ENCODE measurements around the gene CLDN22.
"Not testable (repeated sequence)": the region's sequence is repeated elsewhere in the genome, so short reads cannot be mapped to it uniquely, and the experiment has no call there.

CLDN22 gene

DNA sequence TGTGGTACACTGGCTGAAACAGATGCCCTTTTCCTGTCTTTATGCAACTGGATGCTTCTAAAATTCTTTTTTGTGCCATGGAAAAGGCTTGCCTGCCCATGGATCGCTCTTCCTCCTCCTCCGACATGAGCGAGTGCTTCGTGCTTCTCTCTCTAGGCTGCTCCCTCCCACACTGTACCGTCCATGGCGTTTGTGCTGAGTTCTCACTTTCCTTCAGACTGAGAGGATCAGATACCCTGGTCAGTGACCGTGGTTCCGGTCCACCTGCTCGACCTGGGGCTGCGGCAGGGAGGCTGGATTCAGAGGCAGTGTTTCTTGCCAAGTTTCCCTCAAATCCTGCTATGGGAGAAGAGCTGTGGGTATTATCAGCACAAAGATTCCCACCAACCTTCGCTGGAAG lies 12.4 kb upstream of the CLDN22 start:
- Histone ChIP-seq H3K4me3 (ENCODE audit: low read length in 2 of 2) (no peak overlapping the region), H3K36me3 (ENCODE audit: control insufficient read depth in 2 of 2, insufficient read depth in 2 of 2, low read length in 2 of 2) (no peaks in the 10 kb centered on the region), H3K27me3 (ENCODE audit: control insufficient read depth in 1 of 2, insufficient read depth in 2 of 2, low read length in 2 of 2) (peaks cover 0 to 6% of the 10 kb centered on the region in 2 donors), H3K9me3 (ENCODE audit: control insufficient read depth in 2 of 2, low read length in 2 of 2) (peaks cover 0 to 3% of the 10 kb centered on the region in 2 donors), H3K9ac (ENCODE audit: low read length in 2 of 2) (no peak overlapping the region), H3K4me1 (ENCODE audit: control insufficient read depth, insufficient read depth, low read length) (no peaks in the 10 kb centered on the region), H3K27ac (ENCODE audit: low read length) (no peak overlapping the region)

DNA sequence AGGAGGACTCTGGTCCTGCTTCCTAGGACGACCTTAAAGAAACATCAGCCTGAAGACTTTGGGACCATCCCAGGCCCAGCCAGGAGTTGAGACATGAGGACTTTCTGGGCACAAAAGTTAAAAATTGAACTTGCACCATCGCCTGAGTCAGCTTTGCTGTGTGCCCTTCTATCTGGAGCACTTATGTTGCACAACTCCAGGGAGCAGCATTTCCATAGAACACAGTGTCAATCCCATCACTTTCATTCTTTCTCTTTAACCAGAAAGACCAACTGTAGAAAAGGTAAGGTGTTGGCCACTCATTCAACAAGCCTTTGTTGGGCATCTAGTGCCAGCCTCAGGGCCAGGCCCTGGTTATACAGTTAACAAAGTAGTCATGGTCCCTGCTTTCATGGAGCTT lies 10.8 kb upstream of the CLDN22 start:
- Histone ChIP-seq H3K27ac (ENCODE audit: low read length) (no peak overlapping the region), H3K4me1 (ENCODE audit: control insufficient read depth, insufficient read depth, low read length) (no peaks in the 10 kb centered on the region), H3K9me3 (ENCODE audit: control insufficient read depth in 2 of 2, low read length in 2 of 2) (peaks cover 0 to 7% of the 10 kb centered on the region in 2 donors), H3K9ac (ENCODE audit: low read length in 2 of 2) (no peak overlapping the region), H3K27me3 (ENCODE audit: control insufficient read depth in 1 of 2, insufficient read depth in 2 of 2, low read length in 2 of 2) (peaks cover 0 to 3% of the 10 kb centered on the region in 2 donors), H3K4me3 (ENCODE audit: low read length in 2 of 2) (no peak overlapping the region), H3K36me3 (ENCODE audit: control insufficient read depth in 2 of 2, insufficient read depth in 2 of 2, low read length in 2 of 2) (peaks cover 0 to 2% of the 10 kb centered on the region in 2 donors)

DNA sequence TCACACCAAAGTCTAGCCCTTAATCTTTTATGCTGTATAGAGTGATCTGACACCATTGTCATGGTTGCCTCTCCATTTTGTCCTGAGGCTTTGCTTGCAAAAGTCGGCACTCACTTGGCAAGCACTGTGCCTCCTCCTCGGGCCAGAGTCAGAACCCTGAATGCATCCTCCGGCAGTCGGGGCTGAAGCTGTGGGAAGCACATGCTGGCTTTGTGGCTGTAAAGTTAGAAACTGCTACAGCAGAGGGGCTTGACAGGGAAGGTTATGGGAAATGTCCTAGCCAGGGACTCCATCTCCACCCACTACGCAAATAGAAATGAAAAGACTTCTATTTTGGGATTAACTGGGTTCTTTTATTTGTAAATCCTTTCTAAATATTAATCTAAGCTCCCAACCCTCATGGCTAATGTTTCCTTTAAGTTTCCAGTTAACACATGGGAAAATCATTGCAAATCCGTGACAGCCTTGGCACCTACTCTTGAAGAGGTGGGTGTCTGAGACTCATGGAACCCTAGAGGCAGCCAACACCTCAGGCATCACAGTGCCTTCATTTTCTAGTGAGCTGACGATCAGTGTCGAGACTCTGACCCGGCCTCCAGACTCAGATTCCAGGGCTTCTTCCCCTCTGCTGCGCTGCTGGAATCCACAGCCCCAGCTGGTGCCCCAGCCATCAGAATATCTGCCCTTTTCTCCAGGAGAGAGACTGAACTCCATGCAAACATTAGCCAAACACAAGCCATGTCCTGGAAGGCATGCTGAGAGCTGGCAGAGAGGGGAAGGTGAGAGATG lies 10.1 kb upstream of the CLDN22 start:
- Histone ChIP-seq H3K9ac (ENCODE audit: low read length in 2 of 2) (no peak overlapping the region), H3K4me1 (ENCODE audit: control insufficient read depth, insufficient read depth, low read length) (no peaks in the 10 kb centered on the region), H3K36me3 (ENCODE audit: control insufficient read depth in 2 of 2, insufficient read depth in 2 of 2, low read length in 2 of 2) (peaks cover 0 to 2% of the 10 kb centered on the region in 2 donors), H3K27me3 (ENCODE audit: control insufficient read depth in 1 of 2, insufficient read depth in 2 of 2, low read length in 2 of 2) (peaks cover 0 to 3% of the 10 kb centered on the region in 2 donors), H3K4me3 (ENCODE audit: low read length in 2 of 2) (no peak overlapping the region), H3K27ac (ENCODE audit: low read length) (no peak overlapping the region), H3K9me3 (ENCODE audit: control insufficient read depth in 2 of 2, low read length in 2 of 2) (peaks cover 0 to 7% of the 10 kb centered on the region in 2 donors)

DNA sequence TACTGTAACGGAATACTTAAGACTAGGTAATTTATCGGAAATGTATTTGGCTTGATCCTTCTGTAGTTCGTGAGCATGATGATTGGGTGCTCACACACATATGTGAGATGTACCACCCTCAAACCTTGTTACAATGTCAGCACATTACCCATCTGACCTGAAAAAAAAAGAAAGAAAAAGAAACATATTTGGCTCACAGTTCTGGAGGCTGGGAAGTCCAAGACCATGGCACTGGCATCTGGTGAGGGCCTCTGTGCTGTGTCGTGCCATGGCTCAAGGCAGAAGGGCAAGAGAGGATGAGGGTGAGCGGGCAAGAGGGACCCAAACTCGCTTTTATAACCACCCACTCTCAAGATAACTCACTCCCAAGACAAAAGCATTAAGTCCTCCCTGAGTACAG lies 9.2 kb upstream of the CLDN22 start:
- peaks cover 0 to 7% of the 10 kb centered on the region in 2 donors for H3K9me3 ChIP-seq (ENCODE audit: control insufficient read depth in 2 of 2, low read length in 2 of 2)

DNA sequence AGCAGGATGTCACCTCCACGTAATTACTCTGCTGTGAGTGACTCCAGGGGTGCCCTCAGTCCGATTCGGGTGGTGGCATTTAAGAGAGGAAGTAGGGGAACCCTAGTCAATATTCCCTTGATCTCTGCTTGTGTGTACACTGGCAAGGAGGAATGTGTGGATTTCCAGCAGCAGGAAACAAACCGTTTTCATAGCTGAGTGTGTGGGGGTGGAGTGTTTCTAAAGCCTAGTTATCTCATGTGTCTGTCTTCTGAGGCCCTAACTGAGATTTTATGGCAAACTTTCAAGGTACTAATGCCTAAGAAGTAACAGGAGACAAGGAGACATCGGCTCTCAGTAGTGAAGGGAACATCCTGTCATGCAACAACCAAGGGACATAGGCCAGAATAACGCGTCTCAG lies 8.8 kb upstream of the CLDN22 start:
- Histone ChIP-seq H3K9ac (ENCODE audit: low read length in 2 of 2) (no peak overlapping the region), H3K27ac (ENCODE audit: low read length) (no peak overlapping the region), H3K27me3 (ENCODE audit: control insufficient read depth in 1 of 2, insufficient read depth in 2 of 2, low read length in 2 of 2) (peaks cover 0 to 3% of the 10 kb centered on the region in 2 donors), H3K36me3 (ENCODE audit: control insufficient read depth in 2 of 2, insufficient read depth in 2 of 2, low read length in 2 of 2) (peaks cover 0 to 2% of the 10 kb centered on the region in 2 donors), H3K4me1 (ENCODE audit: control insufficient read depth, insufficient read depth, low read length) (no peaks in the 10 kb centered on the region), H3K4me3 (ENCODE audit: low read length in 2 of 2) (no peak overlapping the region), H3K9me3 (ENCODE audit: control insufficient read depth in 2 of 2, low read length in 2 of 2) (peaks cover 0 to 7% of the 10 kb centered on the region in 2 donors)

More for the DNA sequence above, 9.2 kb upstream of the CLDN22 start:
- Histone ChIP-seq H3K27ac (ENCODE audit: low read length) (no peak overlapping the region), H3K9ac (ENCODE audit: low read length in 2 of 2) (no peak overlapping the region), H3K27me3 (ENCODE audit: control insufficient read depth in 1 of 2, insufficient read depth in 2 of 2, low read length in 2 of 2) (peaks cover 0 to 3% of the 10 kb centered on the region in 2 donors), H3K36me3 (ENCODE audit: control insufficient read depth in 2 of 2, insufficient read depth in 2 of 2, low read length in 2 of 2) (peaks cover 0 to 2% of the 10 kb centered on the region in 2 donors), H3K4me1 (ENCODE audit: control insufficient read depth, insufficient read depth, low read length) (no peaks in the 10 kb centered on the region), H3K4me3 (ENCODE audit: low read length in 2 of 2) (no peak overlapping the region)

DNA sequence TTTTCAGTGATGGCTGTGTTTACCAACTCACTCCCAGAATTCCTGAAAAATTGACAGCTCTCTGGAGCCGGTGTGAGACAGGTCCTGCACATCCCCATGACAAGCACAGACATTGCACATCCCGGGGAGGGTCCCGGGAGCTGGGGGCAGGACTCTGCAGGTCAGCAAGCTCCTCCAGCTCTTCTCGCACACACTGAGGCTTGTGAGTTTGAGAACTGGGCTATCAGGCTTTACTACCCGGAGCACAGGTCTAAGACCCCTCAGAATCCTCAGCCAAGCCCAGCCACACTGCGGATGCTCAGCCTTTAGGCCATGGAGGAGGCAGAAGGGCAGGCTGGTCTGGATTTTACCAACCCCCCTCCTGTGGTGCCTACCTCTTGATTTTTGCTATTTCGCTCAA lies 7.8 kb upstream of the CLDN22 start:
- Histone ChIP-seq H3K9ac (ENCODE audit: low read length in 2 of 2) (no peak overlapping the region), H3K27ac (ENCODE audit: low read length) (no peak overlapping the region), H3K4me1 (ENCODE audit: control insufficient read depth, insufficient read depth, low read length) (no peaks in the 10 kb centered on the region), H3K27me3 (ENCODE audit: control insufficient read depth in 1 of 2, insufficient read depth in 2 of 2, low read length in 2 of 2) (no peaks in the 10 kb centered on the region), H3K9me3 (ENCODE audit: control insufficient read depth in 2 of 2, low read length in 2 of 2) (peaks cover 0 to 7% of the 10 kb centered on the region in 2 donors), H3K4me3 (ENCODE audit: low read length in 2 of 2) (no peak overlapping the region), H3K36me3 (ENCODE audit: control insufficient read depth in 2 of 2, insufficient read depth in 2 of 2, low read length in 2 of 2) (peaks cover 0 to 2% of the 10 kb centered on the region in 2 donors)

DNA sequence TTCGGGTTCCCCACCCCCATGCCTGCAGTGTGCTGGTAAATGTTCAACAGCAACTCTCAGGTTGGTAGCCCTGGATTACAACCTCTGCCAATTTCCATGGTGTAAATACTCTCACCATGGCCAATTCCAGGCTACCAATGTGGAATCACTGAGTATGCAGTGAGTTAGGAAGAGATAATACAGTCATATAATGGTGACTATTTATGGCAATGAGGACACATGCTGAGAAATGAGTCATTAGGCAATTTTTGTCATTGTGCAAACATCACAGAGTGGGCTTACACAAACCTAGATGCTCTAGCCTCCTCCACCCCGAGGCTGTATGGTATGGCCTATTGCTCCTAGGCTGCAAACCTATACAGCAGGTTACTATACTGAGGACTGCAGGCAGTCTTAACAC lies 6.8 kb upstream of the CLDN22 start:
- no peaks in the 10 kb centered on the region for H3K27me3 ChIP-seq (ENCODE audit: control insufficient read depth in 1 of 2, insufficient read depth in 2 of 2, low read length in 2 of 2)
- peaks cover 0 to 2% of the 10 kb centered on the region in 2 donors for H3K36me3 ChIP-seq (ENCODE audit: control insufficient read depth in 2 of 2, insufficient read depth in 2 of 2, low read length in 2 of 2)
- H3K4me3 ChIP-seq (ENCODE audit: low read length in 2 of 2) = no peak overlapping the region
- no peak overlapping the region for H3K9ac ChIP-seq (ENCODE audit: low read length in 2 of 2)
- H3K27ac ChIP-seq (ENCODE audit: low read length) = no peak overlapping the region
- no peaks in the 10 kb centered on the region for H3K4me1 ChIP-seq (ENCODE audit: control insufficient read depth, insufficient read depth, low read length)
- H3K9me3 ChIP-seq (ENCODE audit: control insufficient read depth in 2 of 2, low read length in 2 of 2) = peaks cover 0 to 7% of the 10 kb centered on the region in 2 donors

DNA sequence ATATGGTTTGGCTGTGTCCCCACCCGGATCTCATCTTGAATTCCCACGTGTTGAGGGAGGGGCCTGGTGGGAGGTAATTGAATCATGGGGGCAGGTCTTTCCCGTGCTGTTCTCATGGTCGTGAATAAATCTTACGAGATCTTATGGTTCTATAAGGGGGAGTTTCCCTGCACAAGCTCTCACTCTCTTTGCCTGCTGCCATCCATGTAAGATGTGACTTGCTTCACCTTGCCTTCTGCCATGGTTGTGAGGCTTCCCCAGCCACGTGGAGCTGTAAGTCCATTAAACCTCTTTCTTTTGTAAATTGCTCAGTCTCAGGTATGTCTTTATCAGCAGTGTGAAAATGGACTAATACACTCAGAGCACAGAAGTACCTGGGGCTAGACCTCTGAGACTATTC lies 6.3 kb upstream of the CLDN22 start:
- not testable (repeated sequence) for H3K27me3 ChIP-seq (ENCODE audit: control insufficient read depth in 1 of 2, insufficient read depth in 2 of 2, low read length in 2 of 2); H3K4me3 ChIP-seq (ENCODE audit: low read length in 2 of 2); H3K4me1 ChIP-seq (ENCODE audit: control insufficient read depth, insufficient read depth, low read length); H3K9me3 ChIP-seq (ENCODE audit: control insufficient read depth in 2 of 2, low read length in 2 of 2); H3K36me3 ChIP-seq (ENCODE audit: control insufficient read depth in 2 of 2, insufficient read depth in 2 of 2, low read length in 2 of 2); H3K9ac ChIP-seq (ENCODE audit: low read length in 2 of 2); H3K27ac ChIP-seq (ENCODE audit: low read length)

DNA sequence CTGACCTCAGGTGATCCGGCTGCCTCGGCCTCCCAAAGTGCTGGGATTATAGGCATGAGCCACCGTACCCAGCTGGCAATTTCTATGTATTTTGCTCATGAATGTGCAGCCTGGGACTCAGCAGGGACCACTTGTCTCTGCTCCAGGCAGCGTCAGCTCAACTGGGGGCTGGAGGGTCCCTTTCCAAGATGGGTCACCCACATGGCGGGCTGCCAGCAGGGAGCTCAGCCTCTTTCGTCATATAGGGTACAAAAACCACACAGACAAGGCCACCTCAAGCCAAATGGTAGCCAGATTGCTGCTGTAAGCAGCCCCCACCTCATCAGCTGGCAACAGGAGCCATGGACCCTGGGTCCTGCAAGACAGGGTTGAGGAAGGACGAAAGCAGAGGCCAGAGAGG lies 4.5 kb upstream of the CLDN22 start:
- Histone ChIP-seq H3K27me3 (ENCODE audit: control insufficient read depth in 1 of 2, insufficient read depth in 2 of 2, low read length in 2 of 2) (no peaks in the 10 kb centered on the region), H3K27ac (ENCODE audit: low read length) (no peak overlapping the region), H3K4me3 (ENCODE audit: low read length in 2 of 2) (no peak overlapping the region), H3K4me1 (ENCODE audit: control insufficient read depth, insufficient read depth, low read length) (no peaks in the 10 kb centered on the region), H3K9me3 (ENCODE audit: control insufficient read depth in 2 of 2, low read length in 2 of 2) (peaks cover 0 to 7% of the 10 kb centered on the region in 2 donors), H3K36me3 (ENCODE audit: control insufficient read depth in 2 of 2, insufficient read depth in 2 of 2, low read length in 2 of 2) (peaks cover 0 to 2% of the 10 kb centered on the region in 2 donors), H3K9ac (ENCODE audit: low read length in 2 of 2) (no peak overlapping the region)

DNA sequence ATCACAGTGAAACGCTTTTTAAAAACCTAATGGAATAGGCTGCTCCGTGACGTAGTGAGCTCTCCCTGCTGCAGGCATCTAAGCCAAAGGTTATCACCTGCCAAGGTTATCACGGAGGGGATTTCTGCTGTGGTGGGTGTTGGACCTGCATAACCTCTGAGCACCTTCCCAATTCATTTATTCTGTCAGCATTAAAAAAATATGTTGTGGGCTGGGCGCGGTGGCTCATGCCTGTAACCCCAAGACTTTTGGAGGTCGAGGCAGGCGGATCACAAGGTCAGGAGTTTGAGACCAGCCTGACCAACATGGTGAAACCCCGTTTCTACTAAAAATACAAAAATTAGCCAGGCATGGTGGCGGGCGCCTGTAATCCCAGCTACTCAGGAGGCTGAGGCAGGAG lies 4.0 kb upstream of the CLDN22 start:
- not testable (repeated sequence) for H3K9me3 ChIP-seq (ENCODE audit: control insufficient read depth in 2 of 2, low read length in 2 of 2); H3K4me1 ChIP-seq (ENCODE audit: control insufficient read depth, insufficient read depth, low read length); H3K36me3 ChIP-seq (ENCODE audit: control insufficient read depth in 2 of 2, insufficient read depth in 2 of 2, low read length in 2 of 2); H3K9ac ChIP-seq (ENCODE audit: low read length in 2 of 2); H3K27me3 ChIP-seq (ENCODE audit: control insufficient read depth in 1 of 2, insufficient read depth in 2 of 2, low read length in 2 of 2); H3K4me3 ChIP-seq (ENCODE audit: low read length in 2 of 2); H3K27ac ChIP-seq (ENCODE audit: low read length)

DNA sequence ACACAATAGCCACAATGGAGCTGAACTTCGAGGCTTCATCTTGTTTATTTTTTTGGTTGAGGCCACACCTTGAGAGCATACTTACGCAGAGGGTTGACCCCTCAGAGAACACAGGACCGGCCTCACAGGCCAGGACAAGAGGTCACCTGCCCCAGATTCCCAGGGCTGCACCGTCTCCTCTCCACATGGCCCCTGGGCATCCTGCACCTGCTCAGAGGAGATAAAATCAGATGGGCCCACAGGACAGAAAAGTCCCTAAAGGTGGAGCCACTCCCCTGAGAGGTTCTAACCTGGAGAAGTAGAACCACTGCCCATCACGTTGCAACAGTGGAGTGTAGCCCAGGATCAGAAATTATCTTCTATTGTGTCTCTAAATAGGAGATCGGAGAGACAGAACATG lies 3.2 kb upstream of the CLDN22 start:
- Histone ChIP-seq H3K9ac (ENCODE audit: low read length in 2 of 2) (no peak overlapping the region), H3K4me3 (ENCODE audit: low read length in 2 of 2) (no peak overlapping the region), H3K36me3 (ENCODE audit: control insufficient read depth in 2 of 2, insufficient read depth in 2 of 2, low read length in 2 of 2) (peaks cover 0 to 2% of the 10 kb centered on the region in 2 donors), H3K27ac (ENCODE audit: low read length) (no peak overlapping the region), H3K9me3 (ENCODE audit: control insufficient read depth in 2 of 2, low read length in 2 of 2) (peaks cover 0 to 4% of the 10 kb centered on the region in 2 donors), H3K4me1 (ENCODE audit: control insufficient read depth, insufficient read depth, low read length) (no peaks in the 10 kb centered on the region), H3K27me3 (ENCODE audit: control insufficient read depth in 1 of 2, insufficient read depth in 2 of 2, low read length in 2 of 2) (no peaks in the 10 kb centered on the region)

Measured in stomach smooth muscle (tissue), 2 donors.